HG03575 (cell line): ENCODE results near the gene GPR55.

Experiments used
- ATAC-seq: cut with Tn5 transposase; IDR thresholded peaks from one replicate; pipeline ENCODE4 v1.9.1; 2021; ENCODE audit not compliant: unreplicated experiment, insufficient number of reproducible peaks, low FRiP score; ENCODE audit errors: extremely low read depth

GPR55 gene

GRCh38 chr2:230893841-230894781 is 30.9 kb downstream of the GPR55 start:
- no peak for ATAC-seq

DNA sequence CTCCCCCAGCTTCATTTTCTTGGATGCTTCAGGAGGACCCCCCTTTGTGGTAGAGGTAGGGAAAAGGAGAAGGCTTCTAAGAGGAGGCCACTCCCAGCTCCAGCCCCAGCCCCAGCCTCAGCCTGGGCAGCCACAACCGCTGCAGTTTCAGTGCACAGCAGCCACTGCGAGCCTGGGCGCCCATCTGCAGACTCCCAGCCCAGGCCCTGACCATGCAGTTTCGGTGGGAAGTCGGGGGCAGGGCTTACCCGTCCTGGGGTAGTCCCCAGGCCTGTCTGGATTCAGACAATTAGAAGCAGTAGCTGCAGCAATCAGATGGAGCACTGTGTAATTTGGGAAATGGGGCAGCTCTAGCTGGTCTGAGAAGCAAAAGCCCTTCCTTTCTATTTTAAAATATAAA is 31.7 kb downstream of the GPR55 start:
- no peak for ATAC-seq

DNA sequence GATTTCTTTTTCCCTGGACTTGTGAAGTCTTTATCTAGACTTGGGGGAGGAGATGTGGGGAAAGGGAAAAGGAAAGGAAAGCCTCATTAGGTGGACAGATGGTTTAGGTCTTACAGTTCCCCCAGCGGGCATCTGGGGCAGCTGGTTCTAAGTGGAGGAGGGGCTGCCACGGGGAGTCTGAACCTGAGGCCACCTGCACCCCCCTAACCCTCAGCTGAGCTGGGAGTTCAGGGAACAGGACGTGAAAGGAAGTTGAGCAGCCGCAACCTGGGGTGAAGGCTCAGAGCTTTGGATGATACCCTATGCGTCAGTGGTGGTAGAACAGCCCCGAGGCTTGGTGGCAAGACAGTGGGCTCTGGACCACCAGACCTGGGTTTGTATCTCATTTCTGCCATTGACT is 33.5 kb downstream of the GPR55 start:
- ATAC-seq = no peak

DNA sequence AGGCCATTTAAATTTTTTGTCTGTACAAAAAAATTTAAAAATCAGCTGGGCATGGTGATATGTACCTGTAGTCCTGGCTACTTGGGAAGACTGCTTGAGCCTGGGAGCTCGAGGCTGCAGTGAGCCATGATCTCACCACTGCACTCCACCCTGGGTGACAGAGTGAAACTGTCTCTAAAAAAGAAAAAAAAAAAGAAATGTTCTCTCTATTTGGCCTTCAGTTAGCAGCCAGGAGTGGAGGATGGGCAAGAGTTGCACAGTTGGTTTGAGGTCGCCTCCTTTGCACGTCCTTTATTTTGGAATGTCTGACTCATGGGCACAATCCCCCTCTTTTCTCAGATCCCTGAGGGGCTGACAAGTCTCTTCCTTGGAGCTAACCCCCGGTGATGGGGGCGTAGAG is 34.0 kb downstream of the GPR55 start:
- ATAC-seq = no peak

DNA sequence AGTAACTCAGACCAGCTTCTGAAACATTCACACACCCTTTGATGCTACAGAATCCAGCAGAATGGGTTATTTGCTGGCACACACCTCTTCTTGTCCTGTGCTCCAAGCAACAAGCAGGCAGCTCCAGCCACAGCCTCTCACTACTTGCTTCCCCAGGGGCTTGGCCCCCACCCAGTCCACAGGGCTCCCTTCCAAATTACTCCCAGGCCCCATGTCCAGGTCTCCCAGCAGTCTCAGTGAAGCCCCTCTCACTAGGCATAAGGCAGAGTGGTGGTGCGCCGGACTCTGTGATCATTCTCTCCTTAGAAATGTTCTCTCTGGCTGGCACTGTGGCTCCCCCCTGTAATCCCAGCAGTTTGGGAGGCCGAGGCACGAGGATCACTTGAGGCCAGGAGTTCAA is 34.4 kb downstream of the GPR55 start:
- no peak for ATAC-seq

- ATAC-seq = no peak
Measured at GRCh38 chr2:230889911-230890601, 35.0 kb downstream of the GPR55 start.

DNA sequence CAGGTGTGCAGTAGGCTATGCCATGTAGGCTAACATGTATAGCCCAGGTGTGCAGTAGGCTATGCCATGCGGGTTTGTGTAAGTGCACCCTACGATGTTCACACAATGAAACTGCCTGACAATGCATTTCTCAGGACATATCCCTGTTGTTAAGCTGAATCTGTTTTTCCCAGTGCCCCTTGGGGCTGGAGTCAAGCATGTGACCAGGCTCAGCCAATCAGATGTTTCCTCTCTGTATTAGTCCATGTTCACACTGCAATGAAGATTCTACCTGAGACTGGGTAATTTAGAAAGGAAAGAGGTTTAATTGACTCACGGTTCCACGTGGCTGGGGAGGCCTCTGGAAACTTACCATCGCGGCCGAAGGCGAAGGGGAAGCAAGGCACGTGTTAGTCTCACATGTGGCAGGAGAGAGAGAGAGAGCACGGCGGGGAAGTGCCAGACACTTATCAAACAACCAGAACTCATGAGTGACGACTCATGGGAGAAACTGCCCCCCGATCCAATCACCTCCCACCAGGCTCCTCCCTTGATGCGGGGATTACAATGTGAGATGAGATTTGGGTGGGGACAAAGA is 36.1 kb downstream of the GPR55 start:
- no peak for ATAC-seq

GRCh38 chr2:230887342-230887741 is 37.7 kb downstream of the GPR55 start:
- ATAC-seq = no peak

GRCh38 chr2:230886671-230887071 is 38.4 kb downstream of the GPR55 start:
- ATAC-seq = no peak

DNA sequence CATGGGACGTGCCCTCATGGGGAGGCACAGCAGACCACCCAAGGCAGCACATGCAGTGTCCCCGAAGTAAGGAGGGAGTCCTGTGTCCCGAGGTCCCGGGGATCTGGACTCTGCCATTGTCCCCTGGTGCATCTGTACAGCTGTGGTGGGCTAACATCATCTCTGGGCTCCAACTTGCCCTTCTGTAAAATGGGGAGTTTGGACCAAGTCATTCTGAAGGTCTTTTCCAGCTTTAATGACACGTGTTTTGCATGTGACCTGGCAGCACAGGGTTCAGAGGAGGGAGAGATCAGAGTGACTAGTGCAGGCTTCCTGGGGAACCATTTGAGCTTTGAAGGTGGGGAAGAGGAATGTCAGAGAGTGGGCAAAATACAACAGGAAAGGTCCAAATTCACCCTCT is 38.8 kb downstream of the GPR55 start:
- no peak for ATAC-seq

DNA sequence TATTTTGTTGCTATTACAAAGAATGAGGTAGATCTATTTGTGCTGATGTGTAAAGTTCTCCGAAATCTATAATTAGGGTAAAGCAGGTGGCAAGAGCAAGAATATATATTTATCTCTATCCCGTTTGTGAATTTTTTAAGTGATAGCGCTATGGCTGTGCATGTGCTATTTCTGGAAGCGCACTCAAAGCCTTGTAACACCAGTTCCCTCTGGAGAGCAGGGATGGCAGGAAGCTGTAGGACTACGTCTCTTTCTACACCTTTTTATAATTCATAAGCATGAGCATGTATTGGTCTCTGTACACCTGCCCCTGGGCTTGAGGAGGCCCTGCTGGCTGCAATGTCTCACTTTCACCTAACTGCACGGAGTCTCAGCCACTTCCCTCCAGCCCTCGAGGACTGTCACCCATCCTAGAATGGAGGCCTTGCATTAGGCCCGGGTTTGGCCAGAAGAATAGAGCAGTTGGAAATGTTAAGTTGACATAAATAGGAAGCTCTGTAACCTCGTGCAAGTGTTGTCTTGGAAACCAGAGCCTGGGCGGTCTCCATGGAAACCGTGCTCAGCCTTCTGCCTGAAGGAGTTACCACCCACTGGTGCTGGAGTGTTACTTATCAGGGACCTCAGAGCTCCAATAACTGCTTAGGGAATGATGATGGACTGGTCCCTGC is 39.4 kb downstream of the GPR55 start:
- no peak for ATAC-seq

- no peak for ATAC-seq
Measured at GRCh38 chr2:230881840-230882239, 43.2 kb downstream of the GPR55 start.

DNA sequence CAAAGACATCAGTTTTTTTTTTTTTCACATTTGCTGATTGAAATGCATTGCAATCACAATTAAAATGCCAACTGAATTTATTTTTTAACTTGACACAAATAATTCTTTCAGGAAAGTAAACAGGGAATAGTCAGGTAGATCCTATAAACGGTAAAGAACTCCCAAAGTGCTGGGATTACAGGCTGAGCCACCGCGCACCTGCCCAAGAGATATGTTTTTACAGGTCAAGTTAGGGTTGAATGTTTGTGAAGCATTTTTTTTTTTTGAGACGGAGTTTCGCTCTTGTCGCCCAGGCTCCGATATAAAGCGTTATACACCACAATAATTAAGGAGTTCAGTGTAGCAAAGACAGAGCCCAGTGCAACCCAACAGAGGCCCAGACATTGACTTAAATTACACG is 45.2 kb downstream of the GPR55 start:
- ATAC-seq = no peak

DNA sequence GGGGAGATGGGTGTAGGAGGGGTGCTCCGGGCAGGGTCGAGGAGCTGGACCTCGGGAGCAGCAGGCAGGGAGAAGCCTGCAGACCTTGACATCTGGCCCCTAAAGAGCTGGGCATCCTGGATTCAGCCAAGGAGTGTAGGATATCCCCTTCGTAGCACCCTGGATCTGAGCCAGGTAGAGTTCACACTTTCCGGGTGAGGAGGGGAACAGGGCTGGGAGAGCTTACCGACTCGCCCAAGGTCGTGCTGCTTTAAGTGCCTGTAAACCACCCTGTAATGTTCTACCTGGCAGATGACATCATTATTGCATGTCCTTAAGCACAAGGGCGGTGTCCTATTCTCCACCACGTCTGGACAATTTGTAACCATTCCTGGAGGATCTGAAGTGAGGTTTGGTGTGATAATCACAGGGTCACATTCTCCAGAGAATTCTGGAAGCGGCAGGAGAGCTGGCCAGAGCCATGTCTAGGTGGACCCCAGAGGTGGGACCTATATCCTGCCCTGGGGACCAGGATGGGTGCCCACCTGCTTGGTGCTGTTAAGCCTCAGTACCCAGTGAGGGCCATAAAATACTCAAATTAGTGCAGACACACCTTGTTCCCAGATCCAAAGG is 45.7 kb downstream of the GPR55 start:
- ATAC-seq = no peak

DNA sequence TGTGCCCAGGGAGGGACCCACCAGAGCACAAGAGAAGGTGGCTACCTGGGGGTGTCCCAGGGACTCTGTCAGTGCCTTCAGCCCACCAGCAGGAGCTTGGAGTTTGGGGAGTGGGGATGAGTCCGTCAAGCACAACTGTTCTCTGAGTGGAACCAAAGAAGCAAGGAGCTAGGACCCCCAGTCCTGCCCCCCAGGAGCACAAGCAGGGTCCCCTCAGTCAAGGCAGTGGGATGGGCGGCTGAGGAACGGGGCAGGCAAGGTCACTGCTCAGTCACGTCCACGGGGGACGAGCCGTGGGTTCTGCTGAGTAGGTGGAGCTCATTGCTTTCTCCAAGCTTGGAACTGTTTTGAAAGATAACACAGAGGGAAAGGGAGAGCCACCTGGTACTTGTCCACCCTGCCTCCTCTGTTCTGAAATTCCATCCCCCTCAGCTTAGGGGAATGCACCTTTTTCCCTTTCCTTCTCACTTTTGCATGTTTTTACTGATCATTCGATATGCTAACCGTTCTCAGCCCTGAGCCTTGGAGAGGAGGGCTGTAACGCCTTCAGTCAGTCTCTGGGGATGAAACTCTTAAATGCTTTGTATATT is 46.3 kb downstream of the GPR55 start:
- ATAC-seq = no peak

- ATAC-seq = no peak
Measured at GRCh38 chr2:230877759-230878598, 47.1 kb downstream of the GPR55 start.

- no peak for ATAC-seq
Measured at GRCh38 chr2:230877116-230877758, 47.8 kb downstream of the GPR55 start.
